Keratinocyte (primary cell): ENCODE measurements around the gene SH3RF2. TPM values are rescaled to one million over a fixed set of nuclear protein-coding genes. Genes with fewer than 3 reads are reported as not detected.

Experiments used
- DNase-seq: peaks from one replicate; pipeline ENCODE4 v3.0.0-alpha.2; 2011; ENCODE audit warnings: low read depth, missing footprints, low spot score
- FAIRE-seq: peaks from 2 replicates; lab custom pipeline; 2011; peaks lifted over from hg19 to GRCh38; lab: Jason Lieb, UNC
- H2AFZ ChIP-seq: 2 replicates; pipeline ENCODE4 v1.6.0; 2012; ENCODE audit warnings: low read length, control low read depth, inconsistent platforms; ENCODE audit not compliant: control insufficient read depth
- H3K27ac ChIP-seq: 2 replicates; pipeline ENCODE4 v1.5.1; 2011; ENCODE audit warnings: low read length; ENCODE audit not compliant: control insufficient read depth, insufficient read depth
- H3K27me3 ChIP-seq: 3 replicates; pipeline ENCODE4 v1.6.0; 2011; ENCODE audit warnings: low read length; ENCODE audit not compliant: control insufficient read depth, insufficient read depth; ENCODE audit errors: extremely low read depth
- H3K36me3 ChIP-seq, 2 experiments: 2 replicates in 1 of 2; 3 replicates in 1 of 2; pipeline ENCODE4 v1.5.1; 2011; ENCODE audit warnings: low read length in 2 of 2, mild to moderate bottlenecking in 1 of 2; ENCODE audit not compliant: control insufficient read depth in 2 of 2, insufficient read depth in 2 of 2; ENCODE audit errors: extremely low read depth in 1 of 2
- H3K4me1 ChIP-seq: 3 replicates; pipeline ENCODE4 v1.5.1; 2011; ENCODE audit warnings: low read length; ENCODE audit not compliant: control insufficient read depth, insufficient read depth; ENCODE audit errors: extremely low read depth
- H3K4me2 ChIP-seq: 3 replicates; pipeline ENCODE4 v1.6.0; 2011; ENCODE audit warnings: low read depth, low read length; ENCODE audit not compliant: control insufficient read depth, insufficient read depth; ENCODE audit errors: extremely low read depth
- H3K4me3 ChIP-seq, 3 experiments: fragments of 200-600 bp in 1 of 3; sonication (generic) in 1 of 3; 2 replicates in 2 of 3; 3 replicates in 1 of 3; pipeline ENCODE4 v1.5.1; 2011 to 2016; ENCODE audit warnings: low read length in 3 of 3, mild to moderate bottlenecking in 3 of 3, control low read depth in 2 of 3, inconsistent platforms in 1 of 3, low read depth in 1 of 3, mixed read lengths in 1 of 3, mixed run types in 1 of 3, moderate library complexity in 1 of 3; ENCODE audit not compliant: control insufficient read depth in 2 of 3, insufficient read depth in 2 of 3; ENCODE audit errors: extremely low read depth in 1 of 3
- H3K79me2 ChIP-seq: 2 replicates; pipeline ENCODE4 v1.6.0; 2012; ENCODE audit warnings: low read length; ENCODE audit not compliant: control insufficient read depth, insufficient read depth
- H3K9ac ChIP-seq: 3 replicates; pipeline ENCODE4 v1.6.0; 2011; ENCODE audit warnings: low read length; ENCODE audit not compliant: control insufficient read depth, insufficient read depth; ENCODE audit errors: extremely low read depth
- H3K9me1 ChIP-seq: 3 replicates; pipeline ENCODE4 v1.6.0; 2011; ENCODE audit warnings: low read length; ENCODE audit not compliant: control insufficient read depth, insufficient read depth; ENCODE audit errors: extremely low read depth
- H3K9me3 ChIP-seq: 2 replicates; pipeline ENCODE4 v1.5.1; 2012; ENCODE audit warnings: low read depth, low read length; ENCODE audit not compliant: control insufficient read depth
- H4K20me1 ChIP-seq: 3 replicates; pipeline ENCODE4 v1.6.0; 2011; ENCODE audit warnings: low read length; ENCODE audit not compliant: control insufficient read depth, insufficient read depth; ENCODE audit errors: extremely low read depth
- CTCF ChIP-seq, 3 experiments: IDR thresholded peaks in 1 of 3; conservative IDR thresholded peaks in 1 of 3; optimal IDR thresholded peaks in 1 of 3; 2 replicates in 2 of 3; 3 replicates in 1 of 3; pipeline versions ENCODE3 to v1.5.1; 2011; ENCODE audit warnings: low read length in 3 of 3, mild to moderate bottlenecking in 3 of 3, moderate library complexity in 2 of 3, control low read depth in 1 of 3, inconsistent platforms in 1 of 3; ENCODE audit not compliant: insufficient read depth in 2 of 3; ENCODE audit errors: extremely low read depth in 1 of 3
- EZH2 ChIP-seq: IDR thresholded peaks from one replicate; pipeline ENCODE4 v1.6.1; 2012; ENCODE audit warnings: inconsistent platforms, mild to moderate bottlenecking, low read length, moderate library complexity
- dilution Hi-C: fragments of 300-500 bp; cut with MboI; formaldehyde crosslinking; loops from one replicate; pipeline ENCODE4 v1.7.0; 2020; ENCODE audit warnings: low sequenced_read_pairs; ENCODE audit not compliant: extremely low pct_ligation_motif_present
- polyA plus RNA-seq, 5 experiments: library from polyadenylated mRNA; depleted of rRNA in 3 of 5; stranded (reverse) in 3 of 5; stranded (forward) in 1 of 5; unstranded in 1 of 5; fragments of >200 nt; gene quantifications; 1 replicate in 1 of 5; 2 replicates in 3 of 5; 3 replicates in 1 of 5; pipeline versions ENCODE4 v1.2.1 to v1.2.3, GENCODE V29; 2011 to 2012; ENCODE audit warnings: missing spikeins in 2 of 5, low read depth in 1 of 5, low replicate concordance in 1 of 5

SH3RF2 gene
- polyA plus RNA-seq, 1 donor (not counting 4 experiments of a cell fraction or from before 2014, with no cell fraction given): 43.7 TPM

- H3K79me2 ChIP-seq: no peaks in the 10 kb centered on the region
Measured at GRCh38 chr5:146111409-146111808, 175.0 kb downstream of the SH3RF2 start.

GRCh38 chr5:146112476-146112875 lies 176.1 kb downstream of the SH3RF2 start:
- no peaks in the 10 kb centered on the region for H3K79me2 ChIP-seq
- no peaks in the 10 kb centered on the region for H3K9me3 ChIP-seq
- peaks cover 5 to 6% of the 10 kb centered on the region in 2 experiments for H3K36me3 ChIP-seq
- H3K4me3 ChIP-seq: no peak overlapping the region
- no peaks in the 10 kb centered on the region for H4K20me1 ChIP-seq
- H3K27me3 ChIP-seq: no peaks in the 10 kb centered on the region
- no peak overlapping the region for H3K27ac ChIP-seq
- H3K4me2 ChIP-seq: no peak overlapping the region
- no peaks in the 10 kb centered on the region for H3K4me1 ChIP-seq
- no peak for FAIRE-seq
- no peak overlapping the region for H2AFZ ChIP-seq
- dilution Hi-C loops: no loop called here
- TF ChIP-seq EZH2: no peak
- TF ChIP-seq CTCF (optimal IDR thresholded peaks at IDR 0.05 in 1 of 3, IDR thresholded peaks at IDR 0.05 in 1 of 3, conservative IDR thresholded peaks at IDR 0.05 in 1 of 3; ENCODE audit: extremely low read depth in 1 of 3, insufficient read depth in 2 of 3, low read length in 3 of 3): no peak
- no peaks in the 10 kb centered on the region for H3K9me1 ChIP-seq
- DNase-seq: no peak
- H3K9ac ChIP-seq: no peak overlapping the region

More at GRCh38 chr5:146111409-146111808, 175.0 kb downstream of the SH3RF2 start:
- Histone ChIP-seq H3K4me3 (no peak overlapping the region), H3K36me3 (peaks cover 5 to 6% of the 10 kb centered on the region in 2 experiments), H3K4me1 (no peaks in the 10 kb centered on the region), H2AFZ (no peak overlapping the region), H3K4me2 (no peak overlapping the region), H3K9ac (no peak overlapping the region), H4K20me1 (no peaks in the 10 kb centered on the region), H3K9me1 (no peaks in the 10 kb centered on the region), H3K27ac (no peak overlapping the region), H3K9me3 (no peaks in the 10 kb centered on the region), H3K27me3 (no peaks in the 10 kb centered on the region)
- TF ChIP-seq EZH2: no peak
- no peak for TF ChIP-seq CTCF (optimal IDR thresholded peaks at IDR 0.05 in 1 of 3, IDR thresholded peaks at IDR 0.05 in 1 of 3, conservative IDR thresholded peaks at IDR 0.05 in 1 of 3; ENCODE audit: extremely low read depth in 1 of 3, insufficient read depth in 2 of 3, low read length in 3 of 3)
- no peak for DNase-seq
- dilution Hi-C loops: no loop called here
- FAIRE-seq: no peak

Other genes starting within 250 kb of the SH3RF2 start
- 2.0 to 6.5 TPM (median 5.1 TPM) in 3 replicates for gene PRELID2, start 101.2 kb upstream of the SH3RF2 start, polyA plus RNA-seq
- 0.03 to 0.05 TPM in 2 of 3 replicates, not detected in the other for gene GRXCR2, start 63.6 kb upstream of the SH3RF2 start, polyA plus RNA-seq
- gene PLAC8L1, start 169.0 kb downstream of the SH3RF2 start, polyA plus RNA-seq: 0.63 to 0.69 TPM in 2 of 3 replicates, not detected in the other
- gene LARS1, start 246.1 kb downstream of the SH3RF2 start, polyA plus RNA-seq: 19.7 to 42.3 TPM (median 24.8 TPM) in 3 replicates